ENCODE data around the gene POLR1G. TPM values are rescaled to one million over a fixed set of nuclear protein-coding genes. Genes with fewer than 3 reads are reported as not detected.

POLR1G gene
- total and polyA plus RNA-seq, 10 donors, result 2.1 to 4.3 (median 3.1) TPM

DNA sequence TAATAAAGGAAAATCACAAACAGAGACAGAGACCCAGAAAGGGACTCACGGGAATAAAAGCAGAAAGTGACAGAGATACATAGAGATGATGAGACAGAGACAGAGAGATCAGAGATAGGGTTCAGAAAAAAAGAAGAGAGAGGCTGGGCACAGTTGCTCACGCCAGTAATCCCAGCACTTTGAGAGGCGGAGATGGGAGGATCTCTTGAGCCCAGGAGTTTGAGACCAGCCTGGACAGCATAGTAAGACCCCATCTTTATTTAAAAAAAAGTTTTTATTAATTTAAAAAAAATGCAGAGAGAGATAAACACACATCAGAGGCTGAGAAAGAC lies 41.9 kb downstream of the POLR1G start:
- no peaks in the 10 kb centered on the region for H3K36me3 ChIP-seq
- H3K4me1 ChIP-seq, result peaks cover 25 to 71% (median 52%) of the 10 kb centered on the region in 6 donors
- H3K4me3 ChIP-seq, result no peak overlapping the region
- intact Hi-C loops (cut with DNase I; ENCODE audit: low total_unique reads), result no loop called here
- 91 to 98% (median 94%) methylated on average over 3 of the region's 3 CpGs for WGBS, 5 donors
- peak overlapping the region in 2 of 8 donors; percentile 80 to 87 for H3K27ac ChIP-seq
- TF ChIP-seq, protein P1, sequence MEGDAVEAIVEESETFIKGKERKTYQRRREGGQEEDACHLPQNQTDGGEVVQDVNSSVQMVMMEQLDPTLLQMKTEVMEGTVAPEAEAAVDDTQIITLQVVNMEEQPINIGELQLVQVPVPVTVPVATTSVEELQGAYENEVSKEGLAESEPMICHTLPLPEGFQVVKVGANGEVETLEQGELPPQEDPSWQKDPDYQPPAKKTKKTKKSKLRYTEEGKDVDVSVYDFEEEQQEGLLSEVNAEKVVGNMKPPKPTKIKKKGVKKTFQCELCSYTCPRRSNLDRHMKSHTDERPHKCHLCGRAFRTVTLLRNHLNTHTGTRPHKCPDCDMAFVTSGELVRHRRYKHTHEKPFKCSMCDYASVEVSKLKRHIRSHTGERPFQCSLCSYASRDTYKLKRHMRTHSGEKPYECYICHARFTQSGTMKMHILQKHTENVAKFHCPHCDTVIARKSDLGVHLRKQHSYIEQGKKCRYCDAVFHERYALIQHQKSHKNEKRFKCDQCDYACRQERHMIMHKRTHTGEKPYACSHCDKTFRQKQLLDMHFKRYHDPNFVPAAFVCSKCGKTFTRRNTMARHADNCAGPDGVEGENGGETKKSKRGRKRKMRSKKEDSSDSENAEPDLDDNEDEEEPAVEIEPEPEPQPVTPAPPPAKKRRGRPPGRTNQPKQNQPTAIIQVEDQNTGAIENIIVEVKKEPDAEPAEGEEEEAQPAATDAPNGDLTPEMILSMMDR (IDR thresholded peaks at IDR 0.05 in 8 of 11, conservative IDR thresholded peaks at IDR 0.05 in 3 of 11), result no peak
- no peak for TF ChIP-seq POLR2A (IDR thresholded peaks at IDR 0.05)
- TF ChIP-seq POLR2AphosphoS5 (IDR thresholded peaks at IDR 0.05), result no peak
- no peak for DNase-seq
- H3K9me3 ChIP-seq, result no peaks in the 10 kb centered on the region
- H3K27me3 ChIP-seq (replicated peaks in 1 of 7), result no peaks in the 10 kb centered on the region

DNA sequence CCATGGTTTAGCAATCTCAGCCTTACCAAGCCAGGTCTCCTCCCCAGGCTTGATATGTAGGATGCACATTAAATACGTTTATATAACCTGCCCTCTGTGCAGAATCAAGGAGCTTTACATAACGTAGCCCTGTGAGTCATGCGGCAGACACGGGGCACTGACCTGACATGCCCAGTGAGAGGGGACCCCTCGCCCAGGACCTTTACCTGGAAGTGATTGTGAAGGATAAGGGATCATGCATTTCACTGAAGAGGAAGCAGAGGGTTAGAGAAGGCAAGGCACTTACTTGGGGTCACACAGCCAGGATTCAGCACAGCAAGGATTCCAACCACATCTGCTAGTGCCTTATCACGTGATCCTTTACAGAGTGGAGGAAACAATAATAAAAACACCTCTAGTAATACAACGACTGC lies 42.4 kb downstream of the POLR1G start:
- TF ChIP-seq POLR2A (IDR thresholded peaks at IDR 0.05) (no peak), POLR2AphosphoS5 (IDR thresholded peaks at IDR 0.05) (no peak)
- TF ChIP-seq, protein P1 (IDR thresholded peaks at IDR 0.05 in 8 of 11, conservative IDR thresholded peaks at IDR 0.05 in 3 of 11), result no peak
- no peak for DNase-seq
- WGBS, 5 donors, result 63 to 78% (median 72%) methylated on average over 7 of the region's 7 CpGs

DNA sequence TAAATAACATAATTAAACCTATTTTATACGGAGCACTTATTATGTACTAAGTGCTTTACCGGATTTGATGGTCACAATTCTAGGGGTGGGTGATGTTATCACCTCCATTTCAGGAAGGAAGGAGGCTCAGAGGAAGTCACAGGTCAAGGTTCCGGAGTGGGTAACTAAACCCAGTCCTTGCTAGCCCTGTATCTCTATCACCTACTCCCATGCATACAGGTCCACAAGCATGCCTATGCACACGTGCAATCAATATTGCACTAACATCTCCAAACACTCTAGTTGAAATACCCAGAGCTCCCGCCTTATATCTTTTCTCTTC lies 43.5 kb downstream of the POLR1G start:
- Histone ChIP-seq H3K9me3 (no peaks in the 10 kb centered on the region), H3K4me3 (peak overlapping the region; percentile 49 to 84 (median 62)), H3K27ac (peak overlapping the region; percentile 51 to 88 (median 75)), H3K36me3 (no peaks in the 10 kb centered on the region), H3K27me3 (replicated peaks in 1 of 7) (no peaks in the 10 kb centered on the region), H3K4me1 (peaks cover 19 to 66% (median 42%) of the 10 kb centered on the region in 6 donors)
- 6 to 16% (median 10%) methylated on average over 5 of the region's 5 CpGs for WGBS, 5 donors
- intact Hi-C loops (cut with DNase I; ENCODE audit: low total_unique reads), result no loop called here
- TF ChIP-seq, protein P1 (IDR thresholded peaks at IDR 0.05 in 8 of 11, conservative IDR thresholded peaks at IDR 0.05 in 3 of 11), result no peak
- TF ChIP-seq POLR2A (IDR thresholded peaks at IDR 0.05), result no peak
- TF ChIP-seq POLR2AphosphoS5 (IDR thresholded peaks at IDR 0.05), result peak in 1 of 3 donors; percentile 44
- DNase-seq, result no peak

More for the DNA sequence above, 42.4 kb downstream of the POLR1G start:
- Histone ChIP-seq H3K4me1 (peaks cover 25 to 66% (median 47%) of the 10 kb centered on the region in 6 donors), H3K27me3 (replicated peaks in 1 of 7) (no peaks in the 10 kb centered on the region), H3K27ac (peak overlapping the region in 5 of 8 donors; percentile 66 to 88 (median 87)), H3K4me3 (peak overlapping the region in 1 of 8 donors; percentile 63), H3K9me3 (no peaks in the 10 kb centered on the region), H3K36me3 (no peaks in the 10 kb centered on the region)
- intact Hi-C loops (cut with DNase I; ENCODE audit: low total_unique reads), result no loop called here

DNA sequence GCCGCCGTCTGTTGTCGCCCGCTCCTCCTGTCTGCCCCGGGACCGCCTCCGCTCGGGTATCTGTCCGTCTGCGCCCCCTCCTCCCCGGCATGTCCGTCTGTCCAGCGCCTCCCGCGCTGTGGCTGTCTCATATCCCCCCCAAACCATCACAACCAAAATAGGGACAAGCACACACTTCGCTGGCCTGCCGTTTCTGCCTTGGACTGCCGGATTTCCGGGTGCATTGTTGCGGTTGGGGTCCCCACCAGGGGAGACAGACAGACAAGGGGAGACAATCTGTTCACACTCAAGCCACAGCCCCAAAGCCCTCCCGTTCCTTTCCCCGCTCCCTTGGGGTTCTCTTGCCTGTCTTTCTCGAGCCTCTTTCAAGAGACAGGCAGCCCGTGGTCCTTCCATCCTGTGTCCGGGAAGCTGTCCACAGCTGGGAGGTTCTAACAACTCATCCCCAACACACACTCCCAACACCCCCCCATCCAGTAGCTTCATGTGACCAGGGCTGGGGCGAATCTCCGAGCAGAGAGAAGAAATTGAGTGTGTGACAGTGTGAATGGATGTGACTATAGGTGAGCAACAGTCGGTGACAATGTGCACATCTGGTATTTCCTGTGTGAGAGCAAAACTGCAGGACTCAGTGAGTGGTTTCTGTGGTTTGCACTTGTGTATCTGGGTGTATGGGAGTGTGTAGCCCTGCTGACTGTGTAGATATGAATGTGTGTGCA lies 44.8 kb downstream of the POLR1G start:
- 1 to 2% (median 2%) methylated on average over 18 to 28 of the region's 28 CpGs for WGBS, 5 donors

More for the DNA sequence above, 44.8 kb downstream of the POLR1G start:
- TF ChIP-seq, protein P1 (IDR thresholded peaks at IDR 0.05 in 8 of 11, conservative IDR thresholded peaks at IDR 0.05 in 3 of 11), result no peak
- no peak for TF ChIP-seq POLR2A (IDR thresholded peaks at IDR 0.05)
- peak in 1 of 3 donors; percentile 31 for TF ChIP-seq POLR2AphosphoS5 (IDR thresholded peaks at IDR 0.05)
- no peak for DNase-seq
- peak overlapping the region; percentile 49 to 84 (median 62) for H3K4me3 ChIP-seq
- no peaks in the 10 kb centered on the region for H3K9me3 ChIP-seq
- H3K4me1 ChIP-seq, result peaks cover 26 to 66% (median 46%) of the 10 kb centered on the region in 6 donors
- intact Hi-C loops (cut with DNase I; ENCODE audit: low total_unique reads), result no loop called here
- peak overlapping the region; percentile 35 to 88 (median 76) for H3K27ac ChIP-seq
- H3K36me3 ChIP-seq, result no peaks in the 10 kb centered on the region
- H3K27me3 ChIP-seq (replicated peaks in 1 of 7), result peaks cover 0 to 5% (median 0%) of the 10 kb centered on the region in 7 donors

All from spleen (tissue), 11 donors.